HG02938 (cell line): ENCODE results near the gene TNFAIP8L3.

Experiments used
- ATAC-seq: cut with Tn5 transposase; IDR thresholded peaks from one replicate; pipeline ENCODE4 v1.9.1; 2021; ENCODE audit warnings: mild to moderate bottlenecking, moderate library complexity; ENCODE audit not compliant: unreplicated experiment

TNFAIP8L3 gene

DNA sequence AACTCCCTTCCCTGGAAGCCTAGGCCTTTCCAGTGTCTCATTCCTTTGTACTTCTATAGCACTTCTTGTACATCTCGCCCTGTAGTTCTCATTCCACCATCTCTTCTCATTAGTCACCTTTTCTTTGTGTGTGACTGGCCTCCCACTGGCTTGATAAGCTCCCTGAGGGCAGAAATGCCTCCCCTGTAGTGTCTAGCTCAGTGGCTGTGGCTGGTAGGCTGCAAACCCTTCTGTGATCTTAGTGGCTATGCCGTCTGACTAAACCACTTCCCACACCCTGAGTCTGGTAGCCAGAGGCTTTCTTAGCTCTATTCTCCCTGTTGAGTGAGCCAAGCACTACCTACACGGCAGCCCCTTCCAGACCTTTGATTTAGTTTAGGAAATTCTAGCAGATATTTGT, 24.4 kb upstream of the TNFAIP8L3 start:
- ATAC-seq: no peak

DNA sequence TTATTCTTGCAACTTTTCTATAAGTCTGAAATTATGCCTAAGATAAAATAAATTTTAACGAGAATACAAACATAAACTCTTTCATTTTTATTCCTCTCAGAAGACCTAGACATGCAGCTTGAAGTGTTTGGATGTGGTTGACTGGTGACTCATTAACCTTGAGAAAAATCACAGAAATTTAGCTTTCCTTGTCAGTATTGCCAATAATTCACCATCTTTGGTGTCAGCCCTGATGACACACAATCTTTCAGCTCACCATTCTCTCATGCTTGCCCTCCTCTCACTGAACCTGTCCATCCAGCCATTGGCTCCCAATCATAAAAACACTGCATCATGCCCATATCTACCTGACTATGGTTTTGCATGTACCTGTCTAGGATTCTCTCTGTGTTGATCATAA, 22.6 kb upstream of the TNFAIP8L3 start:
- ATAC-seq: no peak

DNA sequence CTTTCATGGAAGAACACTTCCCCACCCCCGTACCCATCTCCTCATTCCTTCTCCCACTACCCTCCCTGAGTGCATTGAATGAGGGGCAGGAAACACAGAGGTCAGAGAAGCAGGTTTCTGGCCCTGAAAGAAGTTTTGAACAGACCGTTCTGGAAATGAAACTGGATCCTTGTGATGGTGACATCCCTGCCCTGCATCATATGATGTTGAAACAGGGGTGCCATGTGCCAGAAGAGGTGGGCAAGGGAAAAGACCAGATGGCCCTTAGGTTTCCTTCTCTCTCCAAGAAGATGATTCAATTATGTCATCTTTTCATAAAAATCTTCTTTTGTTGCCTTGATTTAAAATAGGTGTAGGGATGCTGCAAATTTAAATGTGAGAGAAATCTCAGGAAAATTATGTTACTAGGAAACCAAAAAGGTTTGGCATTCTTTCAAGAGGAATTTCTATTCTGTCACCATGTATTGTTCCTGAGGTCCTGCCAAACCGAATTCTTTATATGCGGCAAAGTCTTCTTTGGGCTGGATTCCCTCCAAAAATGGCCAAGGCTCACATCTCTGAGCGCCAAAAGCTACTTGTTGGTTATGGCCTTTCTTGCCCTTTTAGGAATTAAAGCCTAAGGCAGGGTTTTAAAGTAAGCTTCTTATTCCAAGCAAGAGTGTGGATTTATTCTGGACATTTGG, 19.9 kb upstream of the TNFAIP8L3 start:
- ATAC-seq: no peak

DNA sequence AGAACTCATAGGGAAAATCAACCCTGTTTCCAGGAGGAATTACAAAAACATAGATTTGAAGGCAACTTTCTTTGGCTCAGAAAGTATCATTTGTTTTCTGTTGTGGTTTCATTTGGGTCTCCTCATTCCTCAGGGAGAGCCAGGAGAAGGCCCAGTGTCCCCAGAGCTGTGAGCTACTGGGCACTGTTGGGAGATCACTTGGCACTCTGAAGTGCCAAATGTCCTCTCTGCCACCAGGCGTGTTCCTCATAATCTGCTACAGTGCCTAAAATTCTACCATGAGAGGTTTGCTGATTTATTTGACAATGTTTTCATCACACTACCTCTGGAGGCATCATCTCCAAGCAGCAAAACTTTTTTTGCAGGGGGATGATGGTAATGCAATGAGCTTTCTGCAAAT, 17.4 kb upstream of the TNFAIP8L3 start:
- ATAC-seq: no peak

DNA sequence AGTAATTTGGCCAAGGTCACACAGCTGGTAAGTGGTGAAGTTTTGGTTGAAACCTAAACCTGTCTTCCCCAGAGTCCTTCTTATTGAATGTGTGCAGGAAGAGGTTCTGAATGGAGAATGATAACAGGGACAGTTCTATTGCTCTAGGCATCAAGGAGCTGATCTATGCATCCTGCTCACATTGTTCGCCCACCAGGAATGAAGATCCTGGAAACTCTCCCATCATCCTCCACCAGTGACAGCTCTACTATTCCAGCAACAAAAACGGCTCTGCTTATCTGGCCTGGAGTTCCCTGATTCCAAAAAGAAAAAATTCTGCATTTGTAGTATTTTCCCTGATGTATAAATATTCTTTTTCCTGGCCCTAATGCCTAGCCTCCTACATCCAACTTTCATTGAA, 16.4 kb upstream of the TNFAIP8L3 start:
- ATAC-seq: no peak

DNA sequence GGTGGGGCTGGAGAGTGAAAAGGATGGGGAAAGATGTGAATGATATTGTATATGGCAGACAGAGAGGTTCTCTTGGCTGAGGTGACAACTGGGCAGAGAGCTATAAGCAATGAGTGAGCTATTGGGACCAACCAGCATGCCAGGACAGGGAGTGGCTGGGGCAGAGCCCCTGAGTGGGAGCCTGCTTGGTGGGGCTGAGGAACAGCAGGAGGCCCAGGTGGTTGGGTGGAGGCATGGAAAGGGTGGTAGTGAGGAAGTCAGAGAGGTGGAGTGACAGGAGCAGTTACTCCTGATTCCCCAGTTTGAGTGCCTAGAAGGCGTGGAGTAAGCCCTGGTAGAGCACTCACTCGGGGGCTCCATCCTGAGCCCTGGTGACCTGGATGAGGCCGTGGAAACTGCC, 15.5 kb upstream of the TNFAIP8L3 start:
- no peak for ATAC-seq

DNA sequence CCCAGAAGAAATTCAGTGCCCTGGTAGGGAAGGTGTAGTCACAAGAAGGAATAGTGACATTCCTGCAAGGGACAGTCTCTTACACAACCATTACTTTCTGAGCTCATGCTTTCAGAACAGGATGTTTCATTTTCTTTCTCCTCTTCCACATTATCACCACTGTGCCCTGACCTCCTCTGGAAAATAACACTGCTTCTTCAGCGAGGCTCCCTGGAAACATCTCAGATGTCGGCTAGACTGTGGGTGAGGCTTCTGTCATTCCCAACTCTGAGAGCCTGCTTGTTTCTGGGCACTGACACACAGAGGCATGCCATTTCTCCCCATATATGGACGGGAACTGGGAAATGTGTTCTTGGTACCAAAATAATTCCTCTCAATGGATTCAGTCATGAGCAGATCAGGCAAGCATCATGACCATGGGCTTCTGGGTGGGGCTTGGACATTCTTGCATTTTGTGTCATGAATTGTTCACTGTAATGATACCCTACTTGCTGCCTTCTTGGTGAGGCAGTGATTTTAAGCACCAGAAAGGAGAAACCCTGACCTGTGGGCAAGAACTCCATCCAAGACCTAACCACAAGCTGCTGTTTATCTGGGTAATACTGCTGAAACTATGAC, 14.3 kb upstream of the TNFAIP8L3 start:
- ATAC-seq: no peak

DNA sequence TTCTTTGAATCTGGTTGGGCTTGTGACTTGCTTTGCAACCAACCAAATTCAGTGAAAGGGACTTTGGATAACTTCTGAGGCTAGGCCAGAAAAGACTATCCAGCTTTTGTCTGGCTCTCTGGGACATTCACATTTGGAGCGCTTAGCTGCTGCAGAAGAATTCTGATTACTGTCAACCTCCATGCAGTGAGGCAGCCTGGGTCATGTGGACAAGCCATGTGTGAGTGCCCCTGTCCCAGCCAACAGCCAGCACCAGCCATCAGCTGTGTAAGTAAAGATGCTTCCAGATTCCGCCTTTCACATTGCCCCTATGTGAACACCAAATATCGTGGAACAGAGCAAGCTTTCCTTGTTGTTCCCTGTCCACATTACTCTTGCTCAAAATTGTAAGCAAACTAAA, 12.9 kb upstream of the TNFAIP8L3 start:
- no peak for ATAC-seq

DNA sequence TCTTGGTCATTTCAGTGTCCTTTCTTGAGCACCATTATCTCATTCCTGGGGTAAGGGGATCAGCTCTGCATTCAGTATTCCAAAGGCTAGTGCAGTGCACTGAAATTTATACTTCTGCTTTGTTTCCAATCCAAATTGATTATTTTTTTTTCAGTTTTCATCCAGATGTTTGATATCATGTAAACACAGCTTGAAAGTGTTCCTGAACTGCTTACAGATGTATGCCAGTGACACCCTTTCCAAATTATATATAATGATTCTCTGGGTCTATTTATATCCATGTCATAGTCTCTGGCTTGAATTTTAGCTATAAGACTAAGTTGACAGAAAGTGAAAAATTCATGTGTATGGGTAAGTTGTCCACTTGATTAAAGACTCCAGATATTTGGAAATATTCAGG, 11.8 kb upstream of the TNFAIP8L3 start:
- no peak for ATAC-seq

DNA sequence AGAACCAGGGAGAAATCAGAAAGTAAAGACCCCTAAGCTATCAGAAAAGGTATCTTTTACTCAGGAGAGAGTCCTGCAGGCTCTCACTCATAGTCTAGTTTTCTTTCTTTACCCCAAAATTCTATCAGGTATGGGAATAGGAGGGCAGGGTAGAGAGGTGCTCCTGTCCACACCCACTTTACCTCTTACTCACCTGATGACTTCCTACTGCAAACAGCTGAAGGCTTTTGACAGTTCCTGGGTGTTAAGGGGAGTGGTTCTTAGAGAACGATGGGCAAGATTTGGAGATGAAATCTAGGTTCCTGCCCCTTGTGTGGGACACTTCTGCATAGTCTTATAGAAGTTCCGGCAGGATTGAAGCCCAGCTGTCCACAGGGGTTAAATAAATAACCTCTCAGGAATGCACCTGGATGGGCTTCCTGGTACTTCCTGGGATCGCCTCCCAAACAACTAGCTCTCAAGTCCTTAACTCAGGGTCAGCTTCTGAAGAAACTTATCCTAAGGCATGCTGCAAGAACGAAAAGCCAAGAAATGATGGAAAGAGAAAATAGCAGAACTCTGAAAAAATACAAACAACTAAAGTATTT, 10.8 kb upstream of the TNFAIP8L3 start:
- no peak for ATAC-seq

DNA sequence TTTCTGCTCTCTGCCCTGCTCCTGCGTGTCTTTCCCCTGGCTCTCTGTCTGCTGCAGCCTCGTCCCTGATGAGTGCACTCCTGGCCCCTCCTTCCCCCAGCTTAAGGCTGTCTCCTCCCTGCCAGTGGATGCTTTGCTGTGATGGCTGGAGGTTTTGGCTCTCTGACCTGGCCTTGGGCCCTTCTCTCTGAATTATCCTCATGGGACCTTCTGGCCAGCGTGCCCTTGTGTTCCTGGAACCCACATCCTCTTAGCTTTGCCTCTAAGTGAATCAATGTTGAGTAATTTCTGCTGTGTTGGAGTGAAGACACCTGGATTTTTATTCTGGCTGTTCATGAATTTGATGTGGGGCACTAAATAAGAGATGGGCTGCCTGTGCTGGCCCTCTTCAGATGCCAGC, 9.8 kb upstream of the TNFAIP8L3 start:
- no peak for ATAC-seq

DNA sequence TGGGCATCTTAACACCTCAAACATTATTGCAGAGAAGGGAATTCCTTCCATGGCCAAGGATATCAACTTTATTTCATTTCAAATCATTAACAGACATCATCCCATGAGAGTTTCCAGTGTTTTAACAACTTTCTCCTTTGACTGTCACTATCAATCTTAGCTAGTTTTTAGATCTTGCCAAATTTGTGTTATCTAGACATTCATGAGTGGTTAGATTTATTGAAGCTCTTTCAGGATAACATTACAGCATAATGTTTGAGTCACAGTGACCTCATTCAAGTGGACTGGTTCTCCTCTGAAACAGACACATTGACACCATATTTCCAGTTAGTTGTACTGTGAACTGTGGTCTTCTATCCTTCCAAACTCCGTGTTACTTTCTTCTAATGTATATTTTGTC, 8.6 kb upstream of the TNFAIP8L3 start:
- ATAC-seq: no peak

DNA sequence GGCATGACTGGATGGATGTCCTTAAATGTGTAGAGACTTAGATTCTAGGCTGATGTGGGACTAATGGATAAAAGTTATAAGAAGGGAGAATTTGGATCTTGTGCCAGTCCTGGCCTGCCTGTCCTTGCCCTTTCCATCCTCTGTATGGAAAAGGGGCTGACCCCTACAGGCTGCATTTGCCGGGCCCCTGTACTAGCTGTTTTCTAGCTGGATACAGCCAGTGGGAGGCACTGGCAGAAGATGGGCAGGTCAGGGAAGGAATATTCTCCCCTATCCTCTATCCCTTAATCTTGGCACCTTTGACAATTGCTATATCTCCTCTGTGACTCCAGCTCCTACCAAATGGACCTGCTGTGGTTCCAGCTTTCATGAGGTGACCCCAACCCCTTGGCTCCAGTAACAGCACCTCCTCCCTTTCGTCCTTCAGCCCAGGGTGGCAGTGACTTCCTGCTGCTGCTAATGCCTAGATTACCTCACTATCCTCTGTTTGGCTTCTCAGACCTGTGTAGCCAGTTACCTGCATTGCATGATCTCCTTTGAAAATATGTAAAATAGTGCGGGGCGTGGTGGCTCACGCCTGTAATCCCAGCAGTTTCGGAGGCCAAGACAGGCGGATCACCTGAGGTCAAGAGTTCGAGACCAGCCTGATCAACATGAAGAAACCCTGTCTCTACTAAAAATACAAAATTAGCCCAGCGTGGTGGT, 6.2 kb upstream of the TNFAIP8L3 start:
- ATAC-seq: no peak

DNA sequence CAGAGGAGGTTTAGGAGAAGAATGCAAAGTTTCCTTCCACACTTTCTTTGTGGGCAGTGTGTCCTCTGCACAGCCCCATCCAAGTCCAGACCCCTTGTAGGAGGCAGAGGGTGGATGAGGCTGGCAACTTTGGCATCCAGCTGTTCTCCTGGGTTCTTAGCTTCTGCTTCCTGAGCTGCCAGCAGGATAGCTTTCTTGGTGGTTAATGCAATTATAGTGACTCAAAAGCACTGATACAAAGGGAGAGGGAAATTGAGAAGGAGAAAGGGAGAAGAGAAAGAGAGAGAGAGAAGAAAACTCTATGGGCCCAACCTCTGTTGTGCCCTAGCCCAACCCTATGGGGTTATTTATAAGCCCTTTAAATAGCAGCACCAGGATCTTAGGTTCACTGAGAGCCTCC, 4.5 kb upstream of the TNFAIP8L3 start:
- ATAC-seq: no peak

DNA sequence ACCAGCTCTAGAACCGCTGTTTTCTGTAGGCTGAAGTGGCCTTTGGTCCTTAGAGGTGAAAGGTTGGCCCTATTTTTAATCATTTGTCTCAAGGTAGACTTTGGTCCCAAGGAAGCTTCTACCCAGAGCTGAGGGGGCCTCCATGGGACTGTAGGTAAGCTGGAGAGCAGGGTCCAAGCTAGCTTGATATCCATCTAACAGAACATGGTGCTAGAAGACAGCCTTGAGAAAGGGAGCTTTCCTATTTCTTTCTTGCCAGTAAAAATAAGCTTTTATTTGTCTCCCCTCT, 3.6 kb upstream of the TNFAIP8L3 start:
- no peak for ATAC-seq

DNA sequence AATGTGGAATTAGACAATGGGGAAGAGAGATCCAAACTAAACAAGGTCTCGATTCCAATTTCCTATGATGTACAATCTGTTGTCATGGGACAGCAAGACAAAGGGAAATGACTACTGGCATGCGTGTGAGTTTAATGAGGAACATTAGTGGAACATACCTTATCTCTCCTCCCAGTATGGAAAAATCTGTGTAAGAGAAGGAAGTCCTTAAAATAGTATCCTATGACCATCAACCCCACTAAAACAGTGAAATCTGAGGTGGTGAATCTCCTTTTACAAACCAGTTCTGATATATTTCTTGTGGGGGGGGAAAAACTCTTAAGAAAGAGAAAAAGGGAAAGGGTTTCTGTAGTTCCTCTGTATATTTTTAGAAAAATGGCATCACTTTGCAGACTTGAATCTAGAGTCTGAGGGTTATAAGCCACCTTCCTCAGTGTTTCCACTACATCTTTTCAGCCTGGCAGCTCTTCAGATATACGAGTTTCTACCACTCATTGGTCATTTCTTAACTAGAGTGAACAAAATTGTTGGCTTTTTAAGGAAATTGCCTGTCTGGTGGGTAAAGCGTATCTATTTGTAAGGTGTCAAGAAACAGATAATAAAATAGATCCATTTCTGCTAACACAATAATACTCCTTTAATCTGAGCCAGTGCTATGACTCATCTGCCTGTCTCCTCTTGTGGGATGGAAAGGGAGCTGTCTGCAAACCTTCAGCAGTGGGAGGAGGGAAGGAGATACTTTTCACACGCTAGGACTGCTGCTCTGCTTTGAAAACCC, 3.0 kb upstream of the TNFAIP8L3 start:
- ATAC-seq: no peak

DNA sequence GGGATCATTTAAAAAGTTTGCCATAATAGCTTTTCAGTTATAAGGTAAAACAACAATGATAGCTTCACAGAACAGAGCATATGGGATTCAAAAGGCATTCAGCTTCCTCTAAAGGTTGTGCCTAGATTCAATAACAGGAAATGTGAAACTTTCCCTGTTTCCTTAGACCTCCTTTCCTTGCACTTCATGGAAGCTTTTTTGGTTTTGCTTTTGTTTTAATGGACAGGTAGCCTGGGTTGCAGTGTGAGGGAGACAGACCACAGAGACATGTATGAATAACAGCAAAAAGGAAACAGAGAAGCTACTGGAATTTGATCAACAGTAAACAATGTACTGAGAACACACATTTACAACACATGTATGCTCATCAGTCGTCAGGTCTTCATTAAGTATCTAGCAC, 2.3 kb upstream of the TNFAIP8L3 start:
- no peak for ATAC-seq

DNA sequence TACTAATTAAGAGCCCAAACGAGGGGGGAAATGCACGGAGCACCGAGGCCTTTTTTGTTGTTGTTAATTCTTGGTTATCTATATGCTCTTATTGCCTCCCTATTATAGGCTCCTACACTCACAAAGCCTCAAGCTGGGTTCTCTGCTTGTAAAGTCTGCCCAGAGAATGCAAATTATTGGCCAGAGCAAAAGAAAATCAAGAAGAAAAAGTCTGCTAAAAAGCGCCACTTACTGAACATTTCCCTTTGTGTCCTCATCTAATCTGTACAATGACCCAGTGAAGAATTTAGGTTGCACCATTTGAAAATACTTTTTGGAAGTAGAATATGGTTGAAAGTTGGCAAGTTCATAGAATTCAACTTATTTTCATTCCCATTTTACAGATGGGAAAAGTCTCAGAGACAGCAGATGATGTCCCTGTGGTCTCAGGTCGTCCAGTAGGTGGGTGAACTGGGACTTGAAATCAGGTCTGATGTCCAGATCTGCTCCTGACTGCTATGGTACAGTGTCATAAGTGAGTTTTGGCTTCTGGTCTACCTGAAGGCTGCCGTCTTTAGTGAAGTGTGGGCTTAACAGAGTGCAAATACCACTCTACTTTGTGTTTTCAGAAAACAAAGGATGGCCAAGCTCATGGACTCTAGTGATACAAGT, 1.1 kb upstream of the TNFAIP8L3 start:
- no peak for ATAC-seq

DNA sequence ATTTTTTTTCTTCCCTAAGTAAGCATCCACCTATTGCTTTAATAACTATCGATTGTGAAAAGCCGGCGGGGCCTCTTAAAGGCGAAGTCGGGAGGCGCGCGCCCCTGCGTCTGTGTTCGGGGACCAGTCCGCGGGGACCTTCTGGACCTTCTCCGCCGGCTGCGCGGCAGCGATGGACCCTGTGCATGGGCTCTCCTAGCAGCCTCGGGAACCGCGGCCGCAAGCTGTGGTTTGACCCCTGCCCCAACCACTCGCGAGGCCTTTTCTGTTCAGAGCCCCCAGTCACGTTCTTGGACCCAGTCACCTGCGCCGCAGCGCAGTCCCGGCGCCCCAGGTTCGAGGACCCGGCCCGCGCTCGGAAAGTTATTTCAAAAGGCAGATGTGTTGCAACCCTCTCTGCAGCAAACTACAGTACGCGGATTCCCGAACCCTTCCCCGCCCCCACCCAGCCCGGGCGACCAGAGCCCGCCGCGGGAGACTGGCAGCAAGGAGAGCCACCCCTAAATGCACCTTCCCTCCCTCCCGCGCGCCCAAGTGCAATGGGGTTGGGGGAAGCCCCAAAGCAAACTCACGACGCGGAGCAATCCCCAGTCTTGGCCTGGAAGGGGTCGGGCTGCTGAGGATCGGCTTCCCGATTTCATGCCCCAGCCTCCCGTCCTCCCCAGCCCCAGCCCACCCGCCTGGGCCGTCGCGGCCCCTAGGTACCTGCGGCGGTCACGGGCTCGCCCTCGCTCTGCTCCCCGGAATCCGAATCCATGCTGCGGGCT, 684 bp downstream of the TNFAIP8L3 start:
- ATAC-seq: no peak

DNA sequence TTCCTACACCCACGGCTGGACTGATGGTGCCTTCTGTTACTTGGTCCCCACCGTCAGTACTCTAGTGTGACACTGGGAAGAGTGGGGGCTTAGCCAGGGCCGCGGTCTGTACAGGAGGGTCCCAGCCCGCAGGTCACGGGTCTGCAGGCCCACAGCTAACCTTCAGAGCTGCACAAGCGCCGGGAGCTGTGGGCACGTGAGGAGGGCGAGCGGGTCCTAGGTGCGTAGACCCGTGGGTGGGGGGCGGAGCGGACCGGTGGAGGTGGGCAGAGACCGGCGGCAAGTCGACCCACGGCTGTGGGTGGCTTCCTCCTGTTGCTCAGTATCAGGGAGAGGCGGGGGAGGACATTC, 1.2 kb downstream of the TNFAIP8L3 start:
- no peak for ATAC-seq
